Measurements from ENCODE around the gene CD82. TPM values are rescaled to one million over a fixed set of nuclear protein-coding genes. Genes with fewer than 3 reads are reported as not detected.

The CD82 gene
- total RNA-seq, 1 donor from 2014 or later = 35.5 TPM

DNA sequence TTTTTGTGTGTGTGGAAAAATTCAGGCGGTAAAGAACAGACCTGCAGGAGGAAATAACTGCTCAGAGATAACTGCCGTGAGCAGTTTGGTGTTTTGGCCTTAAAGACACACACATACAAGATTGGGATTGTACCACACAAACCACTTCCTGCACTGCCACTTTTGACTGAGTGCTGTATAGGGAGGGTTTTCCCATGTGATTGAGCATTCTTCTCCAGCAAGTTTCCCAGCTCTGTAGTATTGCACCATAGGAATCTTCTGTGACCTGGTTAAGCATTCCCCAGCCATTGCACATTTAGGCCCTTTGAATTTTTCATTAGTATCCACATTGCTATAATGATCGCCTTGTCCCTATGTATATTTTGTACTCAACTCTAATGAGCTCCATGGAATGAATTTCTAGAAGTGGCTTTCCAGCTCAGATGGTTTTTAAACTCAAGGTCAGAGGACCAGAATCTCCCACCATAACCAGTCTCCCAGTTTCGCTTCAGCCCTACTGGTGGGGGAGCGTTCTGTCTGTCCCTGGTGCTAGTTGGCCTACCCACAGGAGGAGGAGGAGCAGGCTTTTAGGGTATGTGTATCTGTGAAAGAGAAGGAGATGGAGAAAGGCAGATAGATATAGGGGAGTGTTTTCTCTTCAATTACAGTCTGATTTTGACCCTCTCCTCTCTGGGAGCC lies 9.3 kb downstream of the CD82 start:
- H3K27ac ChIP-seq (ENCODE audit: low read depth, low read length) = no peak overlapping the region
- H3K4me1 ChIP-seq (ENCODE audit: control insufficient read depth in 3 of 3, insufficient read depth in 3 of 3, low read length in 3 of 3) = peaks cover 10 to 48% (median 31%) of the 10 kb centered on the region in 3 donors
- no peak overlapping the region for H3K4me3 ChIP-seq (ENCODE audit: low read length in 3 of 3)
- H3K9ac ChIP-seq (ENCODE audit: low read depth in 1 of 3, low read length in 3 of 3) = no peak overlapping the region
- no peaks in the 10 kb centered on the region for H3K36me3 ChIP-seq (ENCODE audit: control insufficient read depth in 3 of 3, insufficient read depth in 3 of 3, low read length in 3 of 3)
- H3K27me3 ChIP-seq (ENCODE audit: control insufficient read depth in 3 of 3, insufficient read depth in 3 of 3, low read length in 3 of 3) = no peaks in the 10 kb centered on the region
- H3K9me3 ChIP-seq (ENCODE audit: control insufficient read depth in 3 of 3, low read length in 3 of 3) = no peaks in the 10 kb centered on the region

DNA sequence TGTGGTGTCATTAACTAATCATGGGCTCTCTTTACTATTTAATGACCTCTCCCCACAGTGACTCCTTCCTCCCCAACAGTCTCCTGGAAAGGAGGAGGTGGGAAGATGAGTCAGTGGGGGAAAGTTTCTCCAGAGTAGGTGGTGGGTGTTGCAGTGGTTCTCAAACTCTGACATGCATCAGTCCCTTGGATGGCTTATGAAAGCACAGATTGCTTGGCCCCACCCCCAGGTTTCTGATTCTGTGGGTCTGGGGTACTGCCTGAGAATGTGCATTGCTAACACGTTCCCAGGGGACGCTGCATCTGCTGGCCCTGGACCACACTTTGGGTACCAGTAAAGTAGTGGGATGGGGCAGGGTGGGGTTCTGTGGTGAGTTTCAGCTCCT lies 9.8 kb downstream of the CD82 start:
- Histone ChIP-seq H3K9ac (ENCODE audit: low read depth in 1 of 3, low read length in 3 of 3) (no peak overlapping the region), H3K9me3 (ENCODE audit: control insufficient read depth in 3 of 3, low read length in 3 of 3) (no peaks in the 10 kb centered on the region), H3K27me3 (ENCODE audit: control insufficient read depth in 3 of 3, insufficient read depth in 3 of 3, low read length in 3 of 3) (no peaks in the 10 kb centered on the region), H3K4me3 (ENCODE audit: low read length in 3 of 3) (no peak overlapping the region), H3K36me3 (ENCODE audit: control insufficient read depth in 3 of 3, insufficient read depth in 3 of 3, low read length in 3 of 3) (no peaks in the 10 kb centered on the region), H3K4me1 (ENCODE audit: control insufficient read depth in 3 of 3, insufficient read depth in 3 of 3, low read length in 3 of 3) (peaks cover 10 to 43% (median 27%) of the 10 kb centered on the region in 3 donors), H3K27ac (ENCODE audit: low read depth, low read length) (no peak overlapping the region)

DNA sequence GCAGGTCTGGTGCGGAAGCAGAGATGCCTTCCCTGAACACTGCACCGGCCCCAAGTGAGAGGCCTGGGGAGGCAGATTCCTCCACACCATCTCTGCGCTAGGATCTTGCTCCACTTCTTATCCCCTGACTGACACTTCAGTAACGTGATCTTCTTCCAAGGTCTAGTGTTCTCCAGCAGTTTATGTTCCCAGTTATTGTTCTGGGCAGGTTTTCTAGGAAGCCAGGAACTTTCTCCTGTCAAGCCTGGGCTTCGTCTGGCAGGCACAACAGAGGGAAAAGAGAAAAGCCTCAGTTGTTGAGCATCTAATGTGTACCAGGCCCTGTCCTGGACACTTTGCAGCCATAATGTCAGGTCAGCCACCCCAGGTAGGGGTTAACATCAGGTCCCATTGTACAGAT lies 10.5 kb downstream of the CD82 start:
- no peak overlapping the region for H3K27ac ChIP-seq (ENCODE audit: low read depth, low read length)
- peaks cover 10 to 37% (median 24%) of the 10 kb centered on the region in 3 donors for H3K4me1 ChIP-seq (ENCODE audit: control insufficient read depth in 3 of 3, insufficient read depth in 3 of 3, low read length in 3 of 3)
- no peaks in the 10 kb centered on the region for H3K36me3 ChIP-seq (ENCODE audit: control insufficient read depth in 3 of 3, insufficient read depth in 3 of 3, low read length in 3 of 3)
- no peaks in the 10 kb centered on the region for H3K27me3 ChIP-seq (ENCODE audit: control insufficient read depth in 3 of 3, insufficient read depth in 3 of 3, low read length in 3 of 3)
- H3K9me3 ChIP-seq (ENCODE audit: control insufficient read depth in 3 of 3, low read length in 3 of 3) = no peaks in the 10 kb centered on the region
- H3K4me3 ChIP-seq (ENCODE audit: low read length in 3 of 3) = no peak overlapping the region
- no peak overlapping the region for H3K9ac ChIP-seq (ENCODE audit: low read depth in 1 of 3, low read length in 3 of 3)

GRCh38 chr11:44576656-44577055 lies 11.2 kb downstream of the CD82 start:
- no peaks in the 10 kb centered on the region for H3K9me3 ChIP-seq (ENCODE audit: control insufficient read depth in 3 of 3, low read length in 3 of 3)
- H3K9ac ChIP-seq (ENCODE audit: low read depth in 1 of 3, low read length in 3 of 3) = no peak overlapping the region
- no peaks in the 10 kb centered on the region for H3K27me3 ChIP-seq (ENCODE audit: control insufficient read depth in 3 of 3, insufficient read depth in 3 of 3, low read length in 3 of 3)
- H3K36me3 ChIP-seq (ENCODE audit: control insufficient read depth in 3 of 3, insufficient read depth in 3 of 3, low read length in 3 of 3) = no peaks in the 10 kb centered on the region
- no peak overlapping the region for H3K4me3 ChIP-seq (ENCODE audit: low read length in 3 of 3)
- peaks cover 10 to 34% (median 22%) of the 10 kb centered on the region in 3 donors for H3K4me1 ChIP-seq (ENCODE audit: control insufficient read depth in 3 of 3, insufficient read depth in 3 of 3, low read length in 3 of 3)
- no peak overlapping the region for H3K27ac ChIP-seq (ENCODE audit: low read depth, low read length)

GRCh38 chr11:44577231-44577830 lies 11.9 kb downstream of the CD82 start:
- Histone ChIP-seq H3K27ac (ENCODE audit: low read depth, low read length) (no peak overlapping the region), H3K9me3 (ENCODE audit: control insufficient read depth in 3 of 3, low read length in 3 of 3) (no peaks in the 10 kb centered on the region), H3K27me3 (ENCODE audit: control insufficient read depth in 3 of 3, insufficient read depth in 3 of 3, low read length in 3 of 3) (no peaks in the 10 kb centered on the region), H3K4me3 (ENCODE audit: low read length in 3 of 3) (no peak overlapping the region), H3K4me1 (ENCODE audit: control insufficient read depth in 3 of 3, insufficient read depth in 3 of 3, low read length in 3 of 3) (peaks cover 10 to 30% (median 28%) of the 10 kb centered on the region in 3 donors), H3K9ac (ENCODE audit: low read depth in 1 of 3, low read length in 3 of 3) (peak overlapping the region in 1 of 3 donors; percentile 16), H3K36me3 (ENCODE audit: control insufficient read depth in 3 of 3, insufficient read depth in 3 of 3, low read length in 3 of 3) (no peaks in the 10 kb centered on the region)

DNA sequence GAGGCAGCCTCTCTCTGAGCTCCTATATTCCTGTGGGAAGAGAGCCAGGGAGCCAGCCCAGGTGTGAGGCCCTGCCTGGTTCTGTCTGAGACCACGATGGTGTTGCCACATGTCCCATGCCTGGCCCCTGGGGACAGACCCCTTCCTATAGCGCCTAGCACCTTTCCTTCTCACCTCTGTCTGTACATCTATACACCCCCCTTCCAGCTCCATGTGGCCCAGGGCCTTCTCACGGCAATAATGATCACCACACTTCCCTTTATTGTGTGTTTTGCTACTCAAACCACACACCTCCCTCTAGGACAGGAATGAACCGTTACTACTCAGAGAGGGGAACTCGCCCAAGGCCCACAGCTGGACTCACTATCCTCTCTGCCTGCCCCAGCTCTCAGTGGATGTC lies 12.8 kb downstream of the CD82 start:
- no peaks in the 10 kb centered on the region for H3K9me3 ChIP-seq (ENCODE audit: control insufficient read depth in 3 of 3, low read length in 3 of 3)
- H3K4me3 ChIP-seq (ENCODE audit: low read length in 3 of 3) = no peak overlapping the region
- peaks cover 10 to 31% (median 29%) of the 10 kb centered on the region in 3 donors for H3K4me1 ChIP-seq (ENCODE audit: control insufficient read depth in 3 of 3, insufficient read depth in 3 of 3, low read length in 3 of 3)
- H3K27me3 ChIP-seq (ENCODE audit: control insufficient read depth in 3 of 3, insufficient read depth in 3 of 3, low read length in 3 of 3) = no peaks in the 10 kb centered on the region
- no peak overlapping the region for H3K9ac ChIP-seq (ENCODE audit: low read depth in 1 of 3, low read length in 3 of 3)
- no peak overlapping the region for H3K27ac ChIP-seq (ENCODE audit: low read depth, low read length)
- no peaks in the 10 kb centered on the region for H3K36me3 ChIP-seq (ENCODE audit: control insufficient read depth in 3 of 3, insufficient read depth in 3 of 3, low read length in 3 of 3)

DNA sequence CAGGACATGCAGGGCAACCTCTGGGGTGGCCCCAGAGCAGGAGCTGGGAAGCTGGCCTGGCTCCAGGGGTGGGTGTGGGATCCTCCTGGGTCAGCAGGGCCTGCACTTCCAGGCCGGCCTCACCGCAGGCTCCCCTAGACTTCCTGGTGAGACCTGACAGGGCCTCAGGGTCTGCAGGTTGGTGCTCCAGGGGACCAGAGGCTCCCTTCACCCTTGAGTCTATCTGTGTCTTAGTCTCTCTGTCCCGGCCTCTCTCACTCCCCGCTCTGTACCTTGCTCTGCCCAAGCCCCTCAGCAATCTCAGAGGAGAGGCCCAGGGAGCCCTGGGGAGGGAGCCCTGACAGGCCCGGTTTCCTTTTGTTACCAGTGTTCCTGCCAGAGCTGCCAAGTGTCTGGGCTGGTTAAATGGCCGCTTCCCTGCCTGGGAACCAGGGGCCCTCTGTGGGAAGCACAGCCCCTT lies 13.9 kb downstream of the CD82 start:
- peaks cover 6 to 35% (median 20%) of the 10 kb centered on the region in 3 donors for H3K4me1 ChIP-seq (ENCODE audit: control insufficient read depth in 3 of 3, insufficient read depth in 3 of 3, low read length in 3 of 3)
- H3K9me3 ChIP-seq (ENCODE audit: control insufficient read depth in 3 of 3, low read length in 3 of 3) = no peaks in the 10 kb centered on the region
- peak overlapping the region in 1 of 3 donors; percentile 45 for H3K9ac ChIP-seq (ENCODE audit: low read depth in 1 of 3, low read length in 3 of 3)
- H3K27me3 ChIP-seq (ENCODE audit: control insufficient read depth in 3 of 3, insufficient read depth in 3 of 3, low read length in 3 of 3) = no peaks in the 10 kb centered on the region
- H3K36me3 ChIP-seq (ENCODE audit: control insufficient read depth in 3 of 3, insufficient read depth in 3 of 3, low read length in 3 of 3) = no peaks in the 10 kb centered on the region
- no peak overlapping the region for H3K27ac ChIP-seq (ENCODE audit: low read depth, low read length)
- H3K4me3 ChIP-seq (ENCODE audit: low read length in 3 of 3) = no peak overlapping the region

- H3K27ac ChIP-seq (ENCODE audit: low read depth, low read length) = no peak overlapping the region
- H3K36me3 ChIP-seq (ENCODE audit: control insufficient read depth in 3 of 3, insufficient read depth in 3 of 3, low read length in 3 of 3) = no peaks in the 10 kb centered on the region
- H3K9ac ChIP-seq (ENCODE audit: low read depth in 1 of 3, low read length in 3 of 3) = no peak overlapping the region
- H3K4me1 ChIP-seq (ENCODE audit: control insufficient read depth in 3 of 3, insufficient read depth in 3 of 3, low read length in 3 of 3) = peaks cover 6 to 41% (median 24%) of the 10 kb centered on the region in 3 donors
- H3K27me3 ChIP-seq (ENCODE audit: control insufficient read depth in 3 of 3, insufficient read depth in 3 of 3, low read length in 3 of 3) = no peaks in the 10 kb centered on the region
- no peaks in the 10 kb centered on the region for H3K9me3 ChIP-seq (ENCODE audit: control insufficient read depth in 3 of 3, low read length in 3 of 3)
- H3K4me3 ChIP-seq (ENCODE audit: low read length in 3 of 3) = no peak overlapping the region
Observed at GRCh38 chr11:44580701-44581100, 15.2 kb downstream of the CD82 start.

- H3K9me3 ChIP-seq (ENCODE audit: control insufficient read depth in 3 of 3, low read length in 3 of 3) = no peaks in the 10 kb centered on the region
- H3K36me3 ChIP-seq (ENCODE audit: control insufficient read depth in 3 of 3, insufficient read depth in 3 of 3, low read length in 3 of 3) = no peaks in the 10 kb centered on the region
- H3K9ac ChIP-seq (ENCODE audit: low read depth in 1 of 3, low read length in 3 of 3) = no peak overlapping the region
- H3K4me1 ChIP-seq (ENCODE audit: control insufficient read depth in 3 of 3, insufficient read depth in 3 of 3, low read length in 3 of 3) = peaks cover 6 to 39% (median 26%) of the 10 kb centered on the region in 3 donors
- H3K27me3 ChIP-seq (ENCODE audit: control insufficient read depth in 3 of 3, insufficient read depth in 3 of 3, low read length in 3 of 3) = no peaks in the 10 kb centered on the region
- H3K27ac ChIP-seq (ENCODE audit: low read depth, low read length) = no peak overlapping the region
- no peak overlapping the region for H3K4me3 ChIP-seq (ENCODE audit: low read length in 3 of 3)
Observed at GRCh38 chr11:44581246-44581645, 15.8 kb downstream of the CD82 start.

- Histone ChIP-seq H3K4me1 (ENCODE audit: control insufficient read depth in 3 of 3, insufficient read depth in 3 of 3, low read length in 3 of 3) (peaks cover 5 to 35% (median 26%) of the 10 kb centered on the region in 3 donors), H3K36me3 (ENCODE audit: control insufficient read depth in 3 of 3, insufficient read depth in 3 of 3, low read length in 3 of 3) (peaks cover 0 to 3% (median 0%) of the 10 kb centered on the region in 3 donors), H3K27ac (ENCODE audit: low read depth, low read length) (no peak overlapping the region)
Observed at GRCh38 chr11:44582641-44583352, 17.3 kb downstream of the CD82 start.

More at GRCh38 chr11:44582641-44583352, 17.3 kb downstream of the CD82 start:
- Histone ChIP-seq H3K9me3 (ENCODE audit: control insufficient read depth in 3 of 3, low read length in 3 of 3) (no peaks in the 10 kb centered on the region), H3K27me3 (ENCODE audit: control insufficient read depth in 3 of 3, insufficient read depth in 3 of 3, low read length in 3 of 3) (no peaks in the 10 kb centered on the region), H3K9ac (ENCODE audit: low read depth in 1 of 3, low read length in 3 of 3) (no peak overlapping the region), H3K4me3 (ENCODE audit: low read length in 3 of 3) (no peak overlapping the region)
